Aorta (tissue), 5 donors: ENCODE measurements around the gene ARHGEF10L. TPM values are rescaled to one million over a fixed set of nuclear protein-coding genes. Genes with fewer than 3 reads are reported as not detected.
"Not testable (repeated sequence)": the region's sequence is repeated elsewhere in the genome, so short reads cannot be mapped to it uniquely, and the experiment has no call there.

Experiments used
- ATAC-seq: fragments of 200-7000 bp; cut with Tn5 transposase; one replicate; pipeline ENCODE4 v1.9.1; 2022; ENCODE audit warnings: moderate library complexity; ENCODE audit not compliant: low FRiP score
- DNase-seq, 2 donors: peaks; one replicate each; pipeline ENCODE4 v3.0.0-alpha.2; 2020
- H3K27ac ChIP-seq, 2 donors: one replicate each; pipeline ENCODE4 v1.5.1; 2013; ENCODE audit warnings: low read length in 2 of 2, mild to moderate bottlenecking in 2 of 2, moderate library complexity in 2 of 2, control low read depth in 1 of 2, inconsistent platforms in 1 of 2, low read depth in 1 of 2
- H3K27me3 ChIP-seq, 2 donors: one replicate each; pipeline ENCODE4 v1.6.1; 2013; ENCODE audit warnings: control low read depth in 1 of 2, low read length in 1 of 2, mild to moderate bottlenecking in 1 of 2, moderate library complexity in 1 of 2; ENCODE audit not compliant: insufficient read depth in 2 of 2, control insufficient read depth in 1 of 2
- H3K36me3 ChIP-seq, 2 donors: one replicate each; pipeline ENCODE4 v1.6.1; 2013; ENCODE audit warnings: control low read depth in 1 of 2, low read length in 1 of 2, mild to moderate bottlenecking in 1 of 2; ENCODE audit not compliant: insufficient read depth in 2 of 2, control insufficient read depth in 1 of 2
- H3K4me1 ChIP-seq, 2 donors: one replicate each; pipeline ENCODE4 v1.6.1; 2013; ENCODE audit warnings: low read length in 2 of 2, control low read depth in 1 of 2, mild to moderate bottlenecking in 1 of 2, moderate library complexity in 1 of 2; ENCODE audit not compliant: insufficient read depth in 2 of 2, control insufficient read depth in 1 of 2
- H3K4me3 ChIP-seq, 2 donors: one replicate each; pipeline ENCODE4 v1.5.1; 2013; ENCODE audit warnings: low read length in 2 of 2, control low read depth in 1 of 2, mild to moderate bottlenecking in 1 of 2
- H3K9me3 ChIP-seq: one replicate; pipeline ENCODE4 v1.6.1; 2013; ENCODE audit warnings: mild to moderate bottlenecking, low read length; ENCODE audit not compliant: control insufficient read depth
- WGBS, 2 donors: extraction: QIAGEN DNeasy Blood & Tissue Kit; methylation state at CpG; one replicate each; pipeline ENCODE4 v1.1.7; 2013; 5-methylcytosine and 5-hydroxymethylcytosine counted together
- intact Hi-C, 2 donors: fragments of 100-400 bp; cut with DNase I; formaldehyde crosslinking; loops; one replicate each; pipeline versions ENCODE4 v1.14.2 to v1.15.0; 2022
- polyA plus RNA-seq, 2 donors: library from polyadenylated mRNA; stranded (reverse); fragments of 200-250 nt; gene quantifications; one replicate each; pipeline ENCODE4 v1.2.3, GENCODE V29; 2013
- total RNA-seq, 2 donors: library from RNA; stranded (reverse); fragmentation: NEBNext Ultra II Directional; extraction: Animal tissue kit (Norgen Biotek cat#: 25700); gene quantifications; one replicate each; pipeline ENCODE4 v1.2.1, GENCODE V29; 2021
- donor health status: healthy with polysubstance abuse.
- donor health status: Bipolar disorder and iron deficiency.
- donor health status: DM: no; HTN: no; CAD: no.
- donor health status: DM: no; HTN: no; CAD: no.
- donor health status: DM: yes; HTN: yes; CAD: no.

Gene ARHGEF10L
- total and polyA plus RNA-seq, 4 donors, result 24.0 to 190 (median 133) TPM

DNA sequence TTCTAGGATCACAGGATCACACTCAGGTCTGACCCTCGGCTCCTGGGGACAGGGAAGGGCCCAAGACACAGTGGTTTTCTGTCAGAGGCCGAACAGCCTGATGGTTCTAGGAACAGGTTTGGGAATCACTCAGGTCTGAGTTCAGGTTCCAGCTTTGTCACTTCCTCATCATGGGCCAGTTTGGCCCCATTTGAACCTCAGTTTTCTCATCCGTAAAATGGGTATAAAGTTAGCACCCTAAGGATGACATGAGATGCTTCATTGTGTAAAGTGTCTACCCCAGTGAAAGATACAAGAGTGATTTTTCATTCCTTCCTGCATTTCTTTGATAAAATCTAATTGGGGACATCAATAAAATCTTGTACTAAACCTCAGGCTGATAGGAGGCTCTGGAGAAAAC, 204.4 kb downstream of the ARHGEF10L start:
- Histone ChIP-seq H3K9me3 (peaks cover 3% of the 10 kb centered on the region), H3K36me3 (no peaks in the 10 kb centered on the region), H3K27me3 (no peaks in the 10 kb centered on the region), H3K27ac (no peak overlapping the region), H3K4me1 (no peaks in the 10 kb centered on the region), H3K4me3 (no peak overlapping the region)
- no peak for ATAC-seq
- 94 to 96% methylated on average over 3 of the region's 3 CpGs for WGBS, 2 donors
- peak in 1 of 2 donors; percentile 16 for DNase-seq
- intact Hi-C loops, result no loop called here

- H3K27me3 ChIP-seq, result no peaks in the 10 kb centered on the region
- no peak overlapping the region for H3K27ac ChIP-seq
- DNase-seq (peak; percentile 26 to 39), ATAC-seq (no peak)
- 86 to 87% methylated on average over 11 of the region's 11 CpGs for WGBS, 2 donors
- H3K9me3 ChIP-seq, result peaks cover 3% of the 10 kb centered on the region
- no peaks in the 10 kb centered on the region for H3K4me1 ChIP-seq
- H3K36me3 ChIP-seq, result no peaks in the 10 kb centered on the region
- intact Hi-C loops, result no loop called here
- H3K4me3 ChIP-seq, result no peak overlapping the region
Observed at GRCh38 chr1:17744666-17745478, 205.4 kb downstream of the ARHGEF10L start.

- no peak overlapping the region for H3K27ac ChIP-seq
- H3K36me3 ChIP-seq, result no peaks in the 10 kb centered on the region
- H3K4me3 ChIP-seq, result no peak overlapping the region
- ATAC-seq, result no peak
- intact Hi-C loops, result no loop called here
- no peak for DNase-seq
- no peaks in the 10 kb centered on the region for H3K27me3 ChIP-seq
- peaks cover 3% of the 10 kb centered on the region for H3K9me3 ChIP-seq
- H3K4me1 ChIP-seq, result no peaks in the 10 kb centered on the region
- 96 to 97% methylated on average over 3 of the region's 3 CpGs for WGBS, 2 donors
Observed at GRCh38 chr1:17745479-17745955, 206.0 kb downstream of the ARHGEF10L start.

DNA sequence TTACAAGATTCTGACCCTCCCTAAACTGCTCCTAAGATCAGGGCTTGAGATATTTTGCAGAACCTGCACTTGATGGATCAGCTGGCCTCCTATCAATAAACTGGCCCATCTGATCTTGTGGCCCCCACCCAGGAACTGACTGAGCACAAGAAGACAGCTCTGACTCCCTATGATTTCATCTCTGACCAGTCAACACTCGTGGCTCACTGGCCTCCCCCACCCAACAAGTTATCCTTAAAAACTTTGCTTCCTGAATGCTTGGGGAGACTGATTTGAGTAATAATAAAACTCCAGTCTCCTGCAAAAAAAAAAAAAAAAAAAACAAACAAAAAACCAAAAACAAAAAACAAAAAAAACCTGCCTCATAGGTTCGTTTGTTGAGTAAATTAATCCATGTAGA, 206.8 kb downstream of the ARHGEF10L start:
- intact Hi-C loops, H3K27ac ChIP-seq: not testable (repeated sequence)

DNA sequence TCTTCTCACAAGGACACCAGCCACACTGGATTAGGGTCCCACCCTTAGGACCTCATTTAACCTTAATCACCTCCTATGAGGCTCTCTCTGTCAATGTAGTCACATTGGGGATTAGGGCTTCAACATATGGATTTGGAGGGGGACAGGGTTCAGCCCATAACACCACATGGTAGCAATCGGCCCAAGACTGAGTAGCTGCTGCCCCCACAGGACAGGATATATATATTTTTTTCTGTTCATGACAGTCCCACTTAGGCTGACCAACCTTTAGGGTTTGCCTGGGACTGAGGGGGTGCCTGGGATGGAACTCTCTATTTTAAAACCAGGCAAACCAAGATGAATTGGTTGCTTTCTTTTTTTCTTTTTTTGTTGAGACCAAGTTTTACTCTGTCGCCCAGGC, 207.4 kb downstream of the ARHGEF10L start:
- Histone ChIP-seq H3K27me3 (no peaks in the 10 kb centered on the region), H3K4me3 (no peak overlapping the region), H3K27ac (no peak overlapping the region), H3K9me3 (peaks cover 3% of the 10 kb centered on the region), H3K36me3 (no peaks in the 10 kb centered on the region), H3K4me1 (no peaks in the 10 kb centered on the region)
- intact Hi-C loops, result no loop called here
- 81 to 89% methylated on average over 2 of the region's 2 CpGs for WGBS, 2 donors
- no peak for DNase-seq
- ATAC-seq, result no peak

More for the DNA sequence above, 206.8 kb downstream of the ARHGEF10L start:
- 85 to 87% methylated on average over 2 of the region's 2 CpGs for WGBS, 2 donors
- DNase-seq, ATAC-seq, H3K4me3 ChIP-seq, H3K4me1 ChIP-seq, H3K36me3 ChIP-seq, H3K27me3 ChIP-seq, H3K9me3 ChIP-seq: not testable (repeated sequence)

Other genes starting within 250 kb of the ARHGEF10L start
- 1 to 10 TPM; 1.7 to 2.1 TPM for gene PADI4, start 231.5 kb upstream of the ARHGEF10L start, total RNA-seq
- gene PADI4, start 231.5 kb upstream of the ARHGEF10L start, polyA plus RNA-seq, result not detected
- gene PADI6, start 167.5 kb upstream of the ARHGEF10L start, total RNA-seq, result not detected
- gene PADI6, start 167.5 kb upstream of the ARHGEF10L start, polyA plus RNA-seq, result not detected
- 10 to 100 TPM; 22.3 to 34.2 TPM for gene RCC2, start 100.0 kb upstream of the ARHGEF10L start, total RNA-seq
- 10 to 100 TPM in 1 of 2 donors, 1 to 10 TPM in 1; 7.5 to 11.9 TPM for gene RCC2, start 100.0 kb upstream of the ARHGEF10L start, polyA plus RNA-seq
- not detected for gene ACTL8, start 215.6 kb downstream of the ARHGEF10L start, total RNA-seq
- not detected for gene ACTL8, start 215.6 kb downstream of the ARHGEF10L start, polyA plus RNA-seq